ENCODE results near the gene WDTC1.

- TF ChIP-seq GATA2 (IDR thresholded peaks at IDR 0.05; ENCODE audit: low read depth, low read length) (no peak), GATA3 (IDR thresholded peaks at IDR 0.05; ENCODE audit: low read depth, low read length) (no peak)
These were observed 41.3 kb downstream of the WDTC1 start for GRCh38 chr1:27275696-27276095.
